ENCODE results near the gene FIG4.
"Not testable (repeated sequence)": the region's sequence is repeated elsewhere in the genome, so short reads cannot be mapped to it uniquely, and the experiment has no call there.

Gene FIG4

GRCh38 chr6:109841869-109842268, 150.8 kb downstream of the FIG4 start:
- Histone ChIP-seq H3K4me3 (ENCODE audit: low read depth, low read length) (no peak overlapping the region), H3K27me3 (ENCODE audit: control insufficient read depth, insufficient read depth, low read length) (no peaks in the 10 kb centered on the region), H3K9me3 (ENCODE audit: control insufficient read depth, insufficient read depth, low read depth, low read length) (no peaks in the 10 kb centered on the region), H3K27ac (ENCODE audit: low read depth, low read length) (no peak overlapping the region), H3K36me3 (ENCODE audit: control insufficient read depth, insufficient read depth, low read length) (no peaks in the 10 kb centered on the region), H3K9ac (ENCODE audit: low read length) (no peak overlapping the region), H3K4me1 (ENCODE audit: control insufficient read depth, insufficient read depth, low read length) (no peaks in the 10 kb centered on the region)

GRCh38 chr6:109852713-109853112, 161.6 kb downstream of the FIG4 start:
- no peaks in the 10 kb centered on the region for H3K36me3 ChIP-seq (ENCODE audit: control insufficient read depth, insufficient read depth, low read length)
- H3K4me3 ChIP-seq (ENCODE audit: low read depth, low read length), result no peak overlapping the region
- no peak overlapping the region for H3K9ac ChIP-seq (ENCODE audit: low read length)
- no peaks in the 10 kb centered on the region for H3K27me3 ChIP-seq (ENCODE audit: control insufficient read depth, insufficient read depth, low read length)
- H3K4me1 ChIP-seq (ENCODE audit: control insufficient read depth, insufficient read depth, low read length), result peaks cover 20% of the 10 kb centered on the region
- H3K9me3 ChIP-seq (ENCODE audit: control insufficient read depth, insufficient read depth, low read depth, low read length), result peaks cover 7% of the 10 kb centered on the region; the same call in 1 of the 2 replicates
- no peak overlapping the region for H3K27ac ChIP-seq (ENCODE audit: low read depth, low read length)

GRCh38 chr6:109853426-109853825, 162.3 kb downstream of the FIG4 start:
- Histone ChIP-seq H3K4me1 (ENCODE audit: control insufficient read depth, insufficient read depth, low read length) (peaks cover 20% of the 10 kb centered on the region), H3K27me3 (ENCODE audit: control insufficient read depth, insufficient read depth, low read length) (no peaks in the 10 kb centered on the region), H3K9me3 (ENCODE audit: control insufficient read depth, insufficient read depth, low read depth, low read length) (peaks cover 6% of the 10 kb centered on the region; the same call in 1 of the 2 replicates), H3K4me3 (ENCODE audit: low read depth, low read length) (no peak overlapping the region), H3K36me3 (ENCODE audit: control insufficient read depth, insufficient read depth, low read length) (no peaks in the 10 kb centered on the region), H3K9ac (ENCODE audit: low read length) (no peak overlapping the region), H3K27ac (ENCODE audit: low read depth, low read length) (no peak overlapping the region)

GRCh38 chr6:109853951-109854350, 162.9 kb downstream of the FIG4 start:
- peaks cover 20% of the 10 kb centered on the region for H3K4me1 ChIP-seq (ENCODE audit: control insufficient read depth, insufficient read depth, low read length)
- H3K9ac ChIP-seq (ENCODE audit: low read length), result no peak overlapping the region
- peak overlapping the region; percentile 61; the same call in 1 of the 2 replicates for H3K27ac ChIP-seq (ENCODE audit: low read depth, low read length)
- no peaks in the 10 kb centered on the region for H3K36me3 ChIP-seq (ENCODE audit: control insufficient read depth, insufficient read depth, low read length)
- no peaks in the 10 kb centered on the region for H3K27me3 ChIP-seq (ENCODE audit: control insufficient read depth, insufficient read depth, low read length)
- no peak overlapping the region for H3K4me3 ChIP-seq (ENCODE audit: low read depth, low read length)
- H3K9me3 ChIP-seq (ENCODE audit: control insufficient read depth, insufficient read depth, low read depth, low read length), result 0 out of 2 replicates have a peak, but pooled peaks cover under 1% of the 10 kb centered on the region

GRCh38 chr6:109854541-109855308, 163.6 kb downstream of the FIG4 start:
- no peaks in the 10 kb centered on the region for H3K36me3 ChIP-seq (ENCODE audit: control insufficient read depth, insufficient read depth, low read length)
- H3K9me3 ChIP-seq (ENCODE audit: control insufficient read depth, insufficient read depth, low read depth, low read length), result no peaks in the 10 kb centered on the region
- H3K4me1 ChIP-seq (ENCODE audit: control insufficient read depth, insufficient read depth, low read length), result peaks cover 20% of the 10 kb centered on the region
- H3K4me3 ChIP-seq (ENCODE audit: low read depth, low read length), result no peak overlapping the region
- peak overlapping the region; percentile 91; the same call in 1 of the 2 replicates for H3K27ac ChIP-seq (ENCODE audit: low read depth, low read length)
- peak overlapping the region; percentile 78 for H3K9ac ChIP-seq (ENCODE audit: low read length)
- H3K27me3 ChIP-seq (ENCODE audit: control insufficient read depth, insufficient read depth, low read length), result no peaks in the 10 kb centered on the region

- Histone ChIP-seq H3K27ac (ENCODE audit: low read depth, low read length) (peak overlapping the region; percentile 91; the same call in 1 of the 2 replicates), H3K4me1 (ENCODE audit: control insufficient read depth, insufficient read depth, low read length) (peaks cover 20% of the 10 kb centered on the region)
Observed at GRCh38 chr6:109855476-109856040, 164.5 kb downstream of the FIG4 start.

GRCh38 chr6:109861946-109862345, 170.8 kb downstream of the FIG4 start:
- H3K27ac ChIP-seq (ENCODE audit: low read depth, low read length), result no peak overlapping the region

More at GRCh38 chr6:109855476-109856040, 164.5 kb downstream of the FIG4 start:
- H3K9me3 ChIP-seq (ENCODE audit: control insufficient read depth, insufficient read depth, low read depth, low read length); H3K27me3 ChIP-seq (ENCODE audit: control insufficient read depth, insufficient read depth, low read length); H3K4me3 ChIP-seq (ENCODE audit: low read depth, low read length); H3K36me3 ChIP-seq (ENCODE audit: control insufficient read depth, insufficient read depth, low read length): not testable (repeated sequence)
- H3K9ac ChIP-seq (ENCODE audit: low read length), result peak overlapping the region; percentile 78

GRCh38 chr6:109864050-109864449, 173.0 kb downstream of the FIG4 start:
- Histone ChIP-seq H3K36me3 (ENCODE audit: control insufficient read depth, insufficient read depth, low read length) (no peaks in the 10 kb centered on the region), H3K27me3 (ENCODE audit: control insufficient read depth, insufficient read depth, low read length) (no peaks in the 10 kb centered on the region), H3K4me3 (ENCODE audit: low read depth, low read length) (no peak overlapping the region)

More at GRCh38 chr6:109861946-109862345, 170.8 kb downstream of the FIG4 start:
- Histone ChIP-seq H3K9me3 (ENCODE audit: control insufficient read depth, insufficient read depth, low read depth, low read length) (peaks cover 19% of the 10 kb centered on the region), H3K36me3 (ENCODE audit: control insufficient read depth, insufficient read depth, low read length) (no peaks in the 10 kb centered on the region), H3K27me3 (ENCODE audit: control insufficient read depth, insufficient read depth, low read length) (no peaks in the 10 kb centered on the region), H3K4me3 (ENCODE audit: low read depth, low read length) (no peak overlapping the region), H3K9ac (ENCODE audit: low read length) (no peak overlapping the region), H3K4me1 (ENCODE audit: control insufficient read depth, insufficient read depth, low read length) (peaks cover under 1% of the 10 kb centered on the region; the same call in 1 of the 2 replicates)

GRCh38 chr6:109865968-109866367, 174.9 kb downstream of the FIG4 start:
- no peaks in the 10 kb centered on the region for H3K36me3 ChIP-seq (ENCODE audit: control insufficient read depth, insufficient read depth, low read length)
- no peak overlapping the region for H3K4me3 ChIP-seq (ENCODE audit: low read depth, low read length)
- no peak overlapping the region for H3K27ac ChIP-seq (ENCODE audit: low read depth, low read length)
- H3K9me3 ChIP-seq (ENCODE audit: control insufficient read depth, insufficient read depth, low read depth, low read length), result peaks cover 19% of the 10 kb centered on the region
- peaks cover 28% of the 10 kb centered on the region for H3K4me1 ChIP-seq (ENCODE audit: control insufficient read depth, insufficient read depth, low read length)
- no peak overlapping the region for H3K9ac ChIP-seq (ENCODE audit: low read length)
- H3K27me3 ChIP-seq (ENCODE audit: control insufficient read depth, insufficient read depth, low read length), result no peaks in the 10 kb centered on the region

More at GRCh38 chr6:109864050-109864449, 173.0 kb downstream of the FIG4 start:
- Histone ChIP-seq H3K4me1 (ENCODE audit: control insufficient read depth, insufficient read depth, low read length) (peaks cover 14% of the 10 kb centered on the region; the same call in 1 of the 2 replicates), H3K9me3 (ENCODE audit: control insufficient read depth, insufficient read depth, low read depth, low read length) (peaks cover 19% of the 10 kb centered on the region), H3K9ac (ENCODE audit: low read length) (no peak overlapping the region), H3K27ac (ENCODE audit: low read depth, low read length) (no peak overlapping the region)

- peaks cover 28% of the 10 kb centered on the region for H3K4me1 ChIP-seq (ENCODE audit: control insufficient read depth, insufficient read depth, low read length)
- H3K36me3 ChIP-seq (ENCODE audit: control insufficient read depth, insufficient read depth, low read length), result no peaks in the 10 kb centered on the region
- H3K4me3 ChIP-seq (ENCODE audit: low read depth, low read length), result no peak overlapping the region
- H3K27me3 ChIP-seq (ENCODE audit: control insufficient read depth, insufficient read depth, low read length), result no peaks in the 10 kb centered on the region
- H3K9ac ChIP-seq (ENCODE audit: low read length), result peak overlapping the region; percentile 32
- H3K9me3 ChIP-seq (ENCODE audit: control insufficient read depth, insufficient read depth, low read depth, low read length), result peaks cover 13% of the 10 kb centered on the region
- H3K27ac ChIP-seq (ENCODE audit: low read depth, low read length), result no peak overlapping the region
Observed at GRCh38 chr6:109867009-109867969, 176.2 kb downstream of the FIG4 start.

Data from HUES6 (cell line).